ENCODE data around the gene PSMB7. TPM values are rescaled to one million over a fixed set of nuclear protein-coding genes. Genes with fewer than 3 reads are reported as not detected.

The PSMB7 gene
- total RNA-seq, 4 donors from 2014 or later, result 149 to 187 (median 165) TPM

DNA sequence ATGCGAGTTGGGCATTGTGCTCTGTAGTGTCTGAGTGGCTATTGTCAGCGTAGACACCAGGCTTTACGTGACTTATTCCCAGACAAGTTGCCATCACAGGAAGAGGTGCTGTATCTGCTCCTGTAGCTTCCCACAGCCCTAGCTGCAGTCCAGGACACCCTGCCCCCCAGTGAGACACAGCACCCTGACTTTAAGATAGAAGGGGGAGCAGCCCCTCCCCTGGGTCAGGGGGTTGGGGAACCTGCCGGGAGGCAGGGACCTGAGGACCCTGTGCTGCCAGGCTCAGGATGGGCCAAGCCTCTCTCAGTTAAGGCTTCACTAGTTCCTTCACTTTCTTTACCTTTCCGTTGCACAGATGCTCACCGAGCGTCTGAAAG lies 82.1 kb downstream of the PSMB7 start:
- TF ChIP-seq, protein P1, sequence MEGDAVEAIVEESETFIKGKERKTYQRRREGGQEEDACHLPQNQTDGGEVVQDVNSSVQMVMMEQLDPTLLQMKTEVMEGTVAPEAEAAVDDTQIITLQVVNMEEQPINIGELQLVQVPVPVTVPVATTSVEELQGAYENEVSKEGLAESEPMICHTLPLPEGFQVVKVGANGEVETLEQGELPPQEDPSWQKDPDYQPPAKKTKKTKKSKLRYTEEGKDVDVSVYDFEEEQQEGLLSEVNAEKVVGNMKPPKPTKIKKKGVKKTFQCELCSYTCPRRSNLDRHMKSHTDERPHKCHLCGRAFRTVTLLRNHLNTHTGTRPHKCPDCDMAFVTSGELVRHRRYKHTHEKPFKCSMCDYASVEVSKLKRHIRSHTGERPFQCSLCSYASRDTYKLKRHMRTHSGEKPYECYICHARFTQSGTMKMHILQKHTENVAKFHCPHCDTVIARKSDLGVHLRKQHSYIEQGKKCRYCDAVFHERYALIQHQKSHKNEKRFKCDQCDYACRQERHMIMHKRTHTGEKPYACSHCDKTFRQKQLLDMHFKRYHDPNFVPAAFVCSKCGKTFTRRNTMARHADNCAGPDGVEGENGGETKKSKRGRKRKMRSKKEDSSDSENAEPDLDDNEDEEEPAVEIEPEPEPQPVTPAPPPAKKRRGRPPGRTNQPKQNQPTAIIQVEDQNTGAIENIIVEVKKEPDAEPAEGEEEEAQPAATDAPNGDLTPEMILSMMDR (IDR thresholded peaks at IDR 0.05), result no peak
- TF ChIP-seq POLR2A (IDR thresholded peaks at IDR 0.05), result no peak
- no peak overlapping the region for H3K4me3 ChIP-seq (ENCODE audit: low read depth, poor library complexity, severe bottlenecking)
- no peak for DNase-seq (ENCODE audit: low spot score in 2 of 2)
- intact Hi-C loops (cut with DNase I; ENCODE audit: low total_unique reads), result no loop called here
- 91 to 94% methylated on average over 7 of the region's 7 CpGs for WGBS, 2 donors

DNA sequence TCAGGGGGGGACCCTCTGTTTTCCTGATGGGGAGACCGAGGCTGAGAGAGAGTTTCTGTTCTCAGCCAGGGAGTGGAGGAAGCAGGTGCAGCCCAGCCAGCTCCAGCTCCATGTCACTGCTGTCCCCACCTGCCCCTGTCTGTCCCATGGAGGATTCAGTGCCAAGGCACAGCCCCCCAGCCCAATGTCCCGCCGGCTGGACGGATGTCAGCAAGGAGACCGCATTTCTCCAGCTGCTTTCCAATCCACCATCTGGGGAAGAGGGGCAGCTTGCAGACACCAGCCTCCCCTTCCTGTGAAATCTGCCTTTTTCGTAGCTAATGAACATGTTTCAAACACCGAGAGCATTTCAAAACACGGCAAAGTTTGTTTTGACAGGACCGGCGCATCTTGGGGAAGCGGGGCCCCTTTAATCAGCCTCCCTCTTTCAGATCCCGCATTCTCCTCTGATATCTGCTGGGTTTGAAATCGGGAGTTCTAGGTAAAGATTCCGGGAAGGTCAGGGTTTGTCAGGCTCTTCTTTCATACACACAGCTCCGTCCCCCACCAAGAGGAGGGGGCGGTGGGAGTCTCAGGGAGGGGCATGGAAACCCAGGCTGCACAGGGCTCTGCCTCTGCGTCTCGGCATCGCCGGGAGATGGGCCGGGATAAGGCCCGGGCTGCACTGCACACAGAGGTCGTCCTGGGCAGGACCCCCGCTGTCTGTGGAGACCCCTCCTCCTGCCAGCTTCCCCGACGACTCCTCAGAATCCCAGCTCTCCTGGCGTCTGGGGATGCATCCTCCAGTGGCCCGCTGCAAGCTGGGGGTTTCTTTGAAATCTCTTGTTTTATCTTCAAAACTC lies 82.7 kb downstream of the PSMB7 start:
- H3K4me3 ChIP-seq (ENCODE audit: low read depth, poor library complexity, severe bottlenecking), result no peak overlapping the region
- intact Hi-C loops (cut with DNase I; ENCODE audit: low total_unique reads), result no loop called here
- WGBS, 2 donors, result 82 to 90% methylated on average over 26 to 27 of the region's 28 CpGs
- DNase-seq (ENCODE audit: low spot score in 2 of 2), result no peak
- TF ChIP-seq, protein P1 (IDR thresholded peaks at IDR 0.05), result no peak
- TF ChIP-seq POLR2A (IDR thresholded peaks at IDR 0.05), result no peak

DNA sequence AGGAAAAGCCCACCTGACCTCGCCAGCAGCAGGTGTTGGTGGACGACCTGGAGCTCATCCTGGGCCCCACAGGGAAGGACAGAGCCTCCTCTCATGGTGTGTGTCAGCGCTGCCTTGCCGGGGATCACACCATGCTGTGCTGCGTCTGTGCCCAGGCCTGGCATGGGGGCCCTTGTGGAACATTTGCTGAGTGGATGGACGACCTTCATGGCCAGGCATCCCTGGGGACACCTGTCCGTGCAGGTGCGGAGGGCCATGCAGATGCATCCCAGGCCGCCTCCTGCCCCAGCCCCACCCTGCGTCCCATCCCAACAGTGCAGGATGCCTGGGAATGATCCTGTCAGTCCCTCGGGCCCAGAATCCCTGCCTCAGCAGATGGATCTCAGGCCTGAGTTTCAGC lies 83.7 kb downstream of the PSMB7 start:
- WGBS, 2 donors, result 85 to 88% methylated on average over 6 to 11 of the region's 11 CpGs
- H3K4me3 ChIP-seq (ENCODE audit: low read depth, poor library complexity, severe bottlenecking), result no peak overlapping the region
- no peak for DNase-seq (ENCODE audit: low spot score in 2 of 2)
- intact Hi-C loops (cut with DNase I; ENCODE audit: low total_unique reads), result no loop called here
- TF ChIP-seq, protein P1 (IDR thresholded peaks at IDR 0.05), result no peak
- TF ChIP-seq POLR2A (IDR thresholded peaks at IDR 0.05), result no peak

DNA sequence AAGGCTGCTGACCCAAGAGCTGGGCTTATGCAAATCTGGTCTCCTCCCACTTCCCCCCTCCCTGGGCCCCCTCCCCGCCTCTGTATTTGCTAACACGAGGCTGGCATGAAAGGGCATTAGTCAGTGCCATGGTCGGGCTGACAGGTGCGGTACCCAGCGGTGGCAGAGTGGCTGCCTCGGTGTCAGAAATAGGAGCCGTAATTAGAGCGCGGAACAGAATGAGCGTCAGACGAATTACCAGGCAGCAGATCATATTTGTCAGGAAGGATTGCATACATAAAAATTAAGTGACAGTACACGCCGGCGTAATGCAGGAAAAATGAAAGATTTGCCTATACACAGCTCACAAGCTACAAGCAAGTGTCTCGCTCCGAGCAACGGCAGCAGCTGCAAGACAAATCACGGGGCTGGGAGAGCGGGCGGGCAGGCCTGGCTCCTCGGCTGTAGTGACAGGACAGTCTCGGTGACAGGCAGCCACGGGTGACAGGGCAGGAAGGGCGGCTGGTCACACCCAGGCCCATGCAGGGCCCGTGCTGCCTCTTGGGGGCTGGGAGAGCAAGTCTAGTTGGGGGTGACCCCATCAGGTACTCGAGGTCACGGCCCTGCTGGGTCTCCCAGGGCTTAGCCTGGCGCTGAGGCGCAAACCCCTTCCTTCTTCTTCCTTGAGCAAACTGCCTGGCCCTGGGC lies 85.1 kb downstream of the PSMB7 start:
- 92 to 93% methylated on average over 25 to 29 of the region's 29 CpGs for WGBS, 2 donors
- intact Hi-C loops (cut with DNase I; ENCODE audit: low total_unique reads), result no loop called here
- DNase-seq (ENCODE audit: low spot score in 2 of 2), result no peak
- H3K4me3 ChIP-seq (ENCODE audit: low read depth, poor library complexity, severe bottlenecking), result no peak overlapping the region
- TF ChIP-seq POLR2A (IDR thresholded peaks at IDR 0.05), result no peak
- TF ChIP-seq, protein P1 (IDR thresholded peaks at IDR 0.05), result no peak

DNA sequence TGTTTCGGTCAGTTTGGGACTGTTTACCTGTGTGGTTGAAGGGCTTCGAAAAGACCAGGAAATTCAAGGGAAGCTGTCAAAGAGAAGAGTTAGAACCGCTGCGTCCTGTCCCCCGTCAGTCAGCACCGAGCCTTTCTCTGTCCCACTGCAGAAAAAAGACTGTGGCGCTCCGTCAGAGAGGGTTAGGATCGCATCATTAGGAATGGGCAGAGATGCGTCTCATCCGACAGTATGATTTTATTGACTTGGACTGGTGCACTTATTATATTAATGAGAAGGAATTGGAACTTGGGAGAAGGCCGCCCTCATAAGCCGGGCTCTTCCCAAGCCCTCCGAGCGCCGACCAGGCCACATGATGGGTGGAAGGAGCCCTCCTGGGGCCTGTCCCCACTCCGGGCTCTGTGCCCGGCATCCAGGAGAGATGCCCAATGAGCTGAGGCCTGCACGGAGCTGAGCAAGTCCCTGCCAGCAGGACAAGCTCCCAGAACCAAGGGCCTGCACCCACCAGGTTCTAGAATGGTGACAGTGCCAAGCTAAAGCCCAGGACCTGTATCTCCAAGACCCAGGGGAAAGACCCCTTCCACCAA lies 85.9 kb downstream of the PSMB7 start:
- H3K4me3 ChIP-seq (ENCODE audit: low read depth, poor library complexity, severe bottlenecking), result no peak overlapping the region
- WGBS, 2 donors, result 87 to 90% methylated on average over 19 of the region's 19 CpGs
- no peak for DNase-seq (ENCODE audit: low spot score in 2 of 2)
- TF ChIP-seq, protein P1 (IDR thresholded peaks at IDR 0.05), result no peak
- no peak for TF ChIP-seq POLR2A (IDR thresholded peaks at IDR 0.05)
- intact Hi-C loops (cut with DNase I; ENCODE audit: low total_unique reads), result loop anchor here (10.0 kb wide), 1 partner anchor 194 kb away; no protein-coding TSS in a partner anchor

Measured in lower leg skin (tissue), 4 donors.